ENCODE measurements around the gene PRDX1. TPM values are rescaled to one million over a fixed set of nuclear protein-coding genes. Genes with fewer than 3 reads are reported as not detected.
A peak's percentile ranks its signal among the peaks of the same experiment; 100 is the strongest.

The PRDX1 gene
- total and polyA plus RNA-seq, 2 of the 13 experiments (the other 11 are each of a cell fraction or from before 2014, with no cell fraction given): 761 to 1,898 TPM

GRCh38 chr1:45490626-45491486 is 30.8 kb downstream of the PRDX1 start, which contains the start of gene TESK2 (continued):
- TF ChIP-seq CEBPZ (IDR thresholded peaks at IDR 0.05; ENCODE audit: low read length) (peak; percentile 59; the same call in 1 of the 2 replicates), ZNF142 (CRISPR knock-in tag; IDR thresholded peaks at IDR 0.05) (no peak), SRF (IDR thresholded peaks at IDR 0.05; ENCODE audit: low read depth, low read length) (no peak), ARNT (IDR thresholded peaks at IDR 0.05) (no peak), ZNF775 (CRISPR knock-in tag; IDR thresholded peaks at IDR 0.05; ENCODE audit: borderline replicate concordance) (no peak), NFATC3 (CRISPR knock-in tag; IDR thresholded peaks at IDR 0.05) (no peak), ZNF260 (CRISPR knock-in tag; IDR thresholded peaks at IDR 0.05; ENCODE audit: borderline replicate concordance, low read depth) (no peak), FOXA3 (CRISPR knock-in tag; IDR thresholded peaks at IDR 0.05) (no peak; the same call in 1 of the 2 replicates), MXD1 (CRISPR knock-in tag; IDR thresholded peaks at IDR 0.05) (no peak), SRSF1 (optimal IDR thresholded peaks at IDR 0.05; ENCODE audit: low read depth, low read length) (no peak), ZNF678 (CRISPR knock-in tag; IDR thresholded peaks at IDR 0.05) (0 out of 2 replicates have a peak, but pooled peaks have one; percentile 64), ZNF879 (CRISPR knock-in tag; IDR thresholded peaks at IDR 0.05) (no peak), ZNF569 (CRISPR knock-in tag; IDR thresholded peaks at IDR 0.05; ENCODE audit: borderline replicate concordance) (peak; percentile 39; the same call in 1 of the 2 replicates), ZNF788 (CRISPR knock-in tag; IDR thresholded peaks at IDR 0.05; ENCODE audit: borderline replicate concordance) (peak; percentile 40; the same call in 1 of the 2 replicates), GTF3A (CRISPR knock-in tag; conservative IDR thresholded peaks at IDR 0.05) (no peak), DNMT1 (CRISPR knock-in tag; IDR thresholded peaks at IDR 0.05) (no peak), ZNF510 (CRISPR knock-in tag; IDR thresholded peaks at IDR 0.05; ENCODE audit: low read depth) (0 out of 2 replicates have a peak, but pooled peaks have one; percentile 12), DRAP1 (CRISPR knock-in tag; IDR thresholded peaks at IDR 0.05) (peak; percentile 49; the same call in 1 of the 2 replicates), SCMH1 (CRISPR knock-in tag; IDR thresholded peaks at IDR 0.05; ENCODE audit: borderline replicate concordance) (no peak)

Data from HepG2 (cell line).